NB4 (cell line): ENCODE data around the gene HOXD4.

Source experiments
- CTCF ChIP-seq: IDR thresholded peaks from one replicate; pipeline ENCODE4 v1.5.1; 2012; ENCODE audit warnings: low read depth, low read length
- POLR2A ChIP-seq: IDR thresholded peaks from 2 replicates; pipeline ENCODE4 v1.6.1; 2011; ENCODE audit warnings: mild to moderate bottlenecking; ENCODE audit not compliant: insufficient read length; ENCODE audit errors: extremely low read depth

- TF ChIP-seq CTCF: no peak
- no peak for TF ChIP-seq POLR2A
Measured at GRCh38 chr2:176172007-176172894, 20.9 kb downstream of the HOXD4 start.
